Stimulated activated CD4-positive, alpha-beta T cell treated with anti-CD3 and anti-CD28 coated beads, Interleukin-1b, Interleukin-23, amount 100 ng/mL, for 4 hours (primary cell): ENCODE data around the gene FMNL2.
"Not testable (repeated sequence)": the region's sequence is repeated elsewhere in the genome, so short reads cannot be mapped to it uniquely, and the experiment has no call there.

ENCODE experiments used
- DNase-seq, 2 donors: peaks; one replicate each; pipeline ENCODE4 v3.0.0-alpha.2; 2020; ENCODE audit warnings: low read depth in 2 of 2

FMNL2 gene

GRCh38 chr2:152470861-152471854, 136.2 kb downstream of the FMNL2 start:
- no peak for DNase-seq

DNA sequence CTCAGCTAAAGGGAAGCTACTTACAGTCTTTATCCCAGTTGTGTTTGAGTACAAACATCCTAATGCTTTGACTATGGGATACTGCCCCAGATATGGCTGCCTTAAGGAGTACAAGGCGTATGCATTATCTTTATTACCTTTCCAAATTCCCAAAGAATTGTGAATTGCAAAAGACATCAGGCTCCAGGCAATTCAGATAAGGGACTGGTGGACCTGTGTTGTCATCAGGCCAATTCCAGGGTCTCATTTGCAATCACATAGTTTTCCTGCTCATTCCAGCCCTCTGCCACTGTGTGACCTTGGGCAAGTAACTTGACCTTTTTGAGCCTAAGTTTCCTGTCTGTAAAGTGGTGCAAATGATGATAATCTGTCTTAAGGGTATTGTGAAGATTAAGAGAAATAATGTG, 137.5 kb downstream of the FMNL2 start:
- no peak for DNase-seq

DNA sequence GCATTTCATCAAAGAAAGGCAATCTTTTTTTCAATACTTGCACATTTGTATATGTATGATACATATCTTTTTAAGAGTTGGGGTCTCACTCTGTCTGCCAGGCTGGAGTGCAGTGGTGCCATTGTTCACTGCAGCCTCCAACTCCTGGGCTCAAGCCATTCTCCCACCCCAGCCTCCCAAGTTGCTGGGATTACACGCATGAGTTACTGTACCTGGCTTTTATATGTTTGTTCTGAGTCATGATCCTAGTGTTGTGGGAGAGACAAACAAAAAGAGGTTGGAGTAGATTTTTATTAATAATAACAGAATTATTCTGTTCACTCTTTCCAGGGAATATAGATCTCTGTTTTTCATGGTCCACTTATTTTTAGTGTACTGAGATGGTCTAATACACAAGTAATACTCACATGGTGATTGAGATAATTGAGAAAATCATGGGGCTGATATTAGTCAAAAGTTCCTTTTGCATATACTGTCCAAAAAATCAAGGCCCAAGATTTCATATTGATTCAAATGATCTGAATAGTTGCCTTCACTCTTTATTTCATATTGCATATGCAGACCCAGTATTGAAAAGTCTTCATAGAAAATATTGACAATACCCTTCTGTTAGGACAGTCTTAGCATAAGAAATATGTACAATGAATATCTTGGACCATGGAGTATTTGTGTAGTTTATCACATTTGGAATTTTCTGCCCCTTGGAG, 138.3 kb downstream of the FMNL2 start:
- DNase-seq = no peak

DNA sequence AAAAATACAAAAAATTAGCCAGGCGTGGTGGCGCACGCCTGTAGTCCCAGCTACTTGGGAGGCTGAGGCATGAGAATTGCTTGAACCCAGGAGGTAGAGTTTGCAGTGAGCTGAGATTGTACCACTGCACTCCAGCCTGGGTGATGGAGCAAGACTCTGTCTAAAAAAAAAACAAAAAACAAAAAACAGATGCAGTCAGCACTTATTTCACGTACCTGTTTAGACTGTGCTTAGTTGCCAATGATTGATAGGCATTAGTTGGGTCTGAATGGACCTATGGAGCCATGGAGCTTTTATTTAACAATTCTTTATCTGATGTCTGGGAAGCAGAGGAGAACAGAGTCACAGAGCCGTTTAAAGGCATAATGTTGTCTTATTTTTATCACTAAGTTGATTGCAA, 139.5 kb downstream of the FMNL2 start:
- DNase-seq = not testable (repeated sequence)

DNA sequence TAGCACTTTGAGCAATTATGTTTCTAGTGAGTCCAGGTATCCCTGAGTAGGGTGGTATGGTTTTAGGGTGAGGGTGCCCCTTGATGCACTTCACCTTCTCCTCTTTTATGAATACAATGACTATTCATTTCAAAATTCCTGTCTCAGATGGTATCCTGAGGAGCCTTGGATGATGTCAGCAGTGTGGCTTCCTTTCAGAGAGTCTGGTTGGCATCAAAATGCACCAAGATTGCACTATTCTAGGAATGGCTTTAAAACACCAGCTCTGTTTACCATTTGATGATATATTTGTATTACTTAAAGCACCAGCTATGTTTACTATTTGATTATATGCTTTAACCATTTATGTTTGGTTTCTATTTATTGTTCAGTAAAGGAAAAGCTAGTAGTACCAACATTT, 141.0 kb downstream of the FMNL2 start:
- DNase-seq = no peak

- no peak for DNase-seq
Measured at GRCh38 chr2:152477347-152478092, 142.5 kb downstream of the FMNL2 start.

DNA sequence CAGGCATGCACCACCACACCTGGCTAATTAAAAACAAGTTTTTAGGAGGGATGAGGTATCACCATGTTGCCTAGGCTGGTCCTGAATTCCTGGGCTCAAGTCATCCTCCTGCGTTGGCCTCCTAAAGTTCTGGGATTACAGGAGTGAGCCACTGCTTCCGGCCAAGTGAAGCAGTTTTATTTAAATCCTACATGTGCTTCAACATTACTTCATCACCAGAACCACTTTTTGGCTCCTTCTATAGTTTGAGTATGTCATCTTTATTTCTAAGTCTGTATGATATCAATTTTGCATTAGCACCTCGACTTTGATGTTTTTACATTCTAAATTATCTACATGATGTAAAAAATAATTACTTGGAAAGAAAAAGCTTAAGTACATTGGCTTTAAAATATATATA, 144.3 kb downstream of the FMNL2 start:
- no peak for DNase-seq

DNA sequence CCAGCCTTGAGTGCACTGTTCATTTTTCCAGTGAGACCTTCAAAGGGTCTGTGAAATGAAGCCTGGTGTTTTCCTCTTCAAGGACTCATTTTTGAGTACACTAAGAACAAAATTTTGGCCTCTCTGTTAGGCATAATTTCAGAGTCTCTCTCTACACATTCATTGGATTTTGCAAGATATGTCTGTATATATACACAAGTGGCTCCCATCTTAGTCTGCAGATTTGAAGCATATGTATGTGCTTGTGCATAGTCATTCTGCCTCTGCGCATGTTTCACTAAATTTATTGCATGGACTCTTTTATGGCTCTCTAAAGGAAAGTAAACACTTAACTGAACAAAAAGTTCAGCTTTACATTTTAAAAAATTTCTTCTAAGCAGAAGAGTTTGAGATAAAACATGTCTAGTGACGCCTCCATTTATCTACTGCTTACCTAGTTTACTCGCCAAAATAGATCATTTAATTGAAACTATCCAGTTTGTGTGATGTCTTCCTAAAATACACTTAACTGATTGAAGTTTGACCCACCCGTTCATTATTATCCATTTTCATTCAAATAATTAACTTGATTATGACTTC, 145.9 kb downstream of the FMNL2 start:
- DNase-seq = no peak

GRCh38 chr2:152481881-152482583, 147.1 kb downstream of the FMNL2 start:
- DNase-seq = no peak

DNA sequence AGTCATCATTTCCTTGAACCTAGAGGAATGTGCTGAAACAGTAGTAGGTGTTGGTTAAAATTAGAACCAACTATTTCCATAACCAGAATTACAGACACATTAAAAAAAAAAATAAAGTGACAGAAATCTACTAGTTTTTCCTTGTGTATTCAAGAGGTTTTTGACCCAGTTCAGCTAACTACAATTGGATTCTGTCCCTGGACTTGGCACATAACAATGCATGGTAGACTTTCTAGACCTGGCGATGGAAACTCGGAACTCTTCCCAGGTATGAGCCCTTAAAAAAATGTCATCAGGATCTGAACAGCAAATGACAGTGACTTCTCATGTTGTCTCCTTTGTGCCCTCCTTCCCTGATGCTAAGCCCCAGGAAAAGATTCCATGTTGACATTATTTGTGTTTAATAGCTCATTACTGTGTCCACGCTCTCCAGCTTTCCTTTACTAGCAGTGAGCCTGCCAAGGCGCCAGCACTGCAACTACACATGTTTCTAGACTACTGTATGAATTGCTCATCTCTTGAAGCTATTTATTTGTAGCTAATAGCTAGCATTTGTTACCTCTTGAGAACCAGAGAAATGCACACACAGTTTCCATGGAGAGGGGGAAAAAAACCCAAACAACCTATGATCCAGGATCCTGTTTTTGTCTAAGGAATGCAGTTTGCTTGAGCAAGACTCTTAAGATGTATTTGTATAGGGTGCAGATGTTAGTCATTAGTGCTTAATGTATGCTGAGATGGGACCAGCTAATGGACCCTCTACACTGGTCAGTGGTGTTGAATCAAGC, 148.5 kb downstream of the FMNL2 start:
- no peak for DNase-seq

- no peak for DNase-seq
Measured at GRCh38 chr2:152485954-152486736, 151.2 kb downstream of the FMNL2 start.

DNA sequence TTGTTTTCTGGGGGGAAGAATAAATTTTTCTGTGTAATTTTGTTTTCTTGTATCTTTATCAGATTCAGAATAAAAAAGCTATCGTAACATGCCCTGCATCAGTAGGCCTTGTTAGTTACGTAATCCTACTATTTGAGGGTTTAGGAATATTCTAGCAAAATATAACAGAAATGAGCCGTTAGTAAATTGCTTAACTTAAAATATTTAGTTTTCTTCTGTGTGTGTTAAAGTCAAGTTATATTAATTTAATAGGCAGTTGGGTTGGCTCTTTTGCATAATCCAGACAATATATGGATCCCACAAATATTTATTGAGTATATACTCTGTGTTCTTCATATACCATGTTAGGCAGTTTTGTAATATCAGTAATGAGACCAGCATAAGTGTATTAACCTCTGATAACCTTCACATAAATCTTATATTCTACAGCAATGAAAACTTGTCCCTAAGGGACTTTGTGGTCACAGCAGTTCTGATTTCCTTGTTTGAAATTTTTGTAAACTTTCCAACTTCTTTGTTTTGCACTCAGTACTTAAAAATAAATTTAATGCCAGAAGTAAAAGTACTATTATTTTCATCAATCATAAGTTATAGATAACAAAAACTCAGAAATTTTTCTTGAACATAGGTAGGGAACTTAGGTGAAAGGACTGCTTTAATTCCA, 151.9 kb downstream of the FMNL2 start:
- DNase-seq = no peak

- DNase-seq = no peak
Measured at GRCh38 chr2:152488075-152488474, 153.1 kb downstream of the FMNL2 start.

DNA sequence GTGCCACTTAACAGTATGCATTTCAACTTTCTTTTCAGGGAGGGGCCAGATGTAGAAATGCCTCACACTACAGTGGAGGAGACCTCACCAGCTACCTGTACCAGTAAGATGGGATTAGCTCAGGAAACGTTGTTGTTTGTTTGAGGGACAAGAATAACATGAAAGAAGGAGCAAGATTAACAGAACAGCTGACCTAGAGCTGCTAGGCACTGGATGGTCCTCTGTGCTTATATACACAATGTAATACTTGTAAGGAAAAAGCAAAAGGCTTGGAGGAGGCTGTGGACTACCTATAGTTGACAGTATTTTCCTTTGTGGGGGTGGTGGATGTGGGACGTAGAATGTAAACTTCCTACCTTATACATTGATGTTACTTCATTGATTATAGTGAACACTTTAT, 154.4 kb downstream of the FMNL2 start:
- no peak for DNase-seq

DNA sequence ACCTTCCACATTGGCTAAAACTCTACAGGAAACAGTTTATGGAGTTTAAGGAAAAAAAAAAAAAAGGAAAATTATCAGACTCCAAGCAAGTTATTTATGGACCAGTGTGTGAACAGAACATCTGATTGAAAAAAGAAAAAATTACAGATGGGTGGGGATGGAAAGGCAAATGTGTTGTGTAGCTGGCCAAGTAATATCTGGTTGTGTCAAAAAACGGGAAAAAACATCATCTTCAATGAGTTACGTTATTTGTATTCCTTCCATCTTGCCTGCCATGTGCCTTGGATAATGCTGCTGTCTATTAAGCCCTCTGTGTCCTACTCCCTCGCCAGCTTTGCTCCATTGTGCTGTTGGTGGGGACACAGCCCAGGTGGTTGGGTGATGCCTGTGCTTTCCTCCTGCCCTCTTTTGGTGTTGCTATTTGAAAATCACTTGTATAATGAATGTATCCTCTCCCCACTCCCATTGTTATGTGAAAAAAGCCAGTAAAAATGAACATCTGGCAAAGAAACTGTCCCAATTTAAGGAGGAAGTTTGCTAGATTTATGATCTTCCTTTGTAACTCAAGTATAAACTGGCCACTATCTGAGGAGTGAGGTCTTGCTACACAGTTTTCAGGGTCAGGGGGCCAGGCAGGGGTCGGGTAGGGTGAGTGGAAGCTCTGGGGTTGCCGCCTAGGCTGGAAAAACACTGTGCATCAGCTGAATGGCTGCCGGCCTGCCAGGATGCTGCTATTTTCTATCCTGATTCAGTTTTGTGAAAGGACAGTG, 155.9 kb downstream of the FMNL2 start:
- DNase-seq = no peak

GRCh38 chr2:152492131-152492530, 157.2 kb downstream of the FMNL2 start:
- DNase-seq = no peak

- no peak for DNase-seq
Measured at GRCh38 chr2:152492911-152493310, 157.9 kb downstream of the FMNL2 start.

DNA sequence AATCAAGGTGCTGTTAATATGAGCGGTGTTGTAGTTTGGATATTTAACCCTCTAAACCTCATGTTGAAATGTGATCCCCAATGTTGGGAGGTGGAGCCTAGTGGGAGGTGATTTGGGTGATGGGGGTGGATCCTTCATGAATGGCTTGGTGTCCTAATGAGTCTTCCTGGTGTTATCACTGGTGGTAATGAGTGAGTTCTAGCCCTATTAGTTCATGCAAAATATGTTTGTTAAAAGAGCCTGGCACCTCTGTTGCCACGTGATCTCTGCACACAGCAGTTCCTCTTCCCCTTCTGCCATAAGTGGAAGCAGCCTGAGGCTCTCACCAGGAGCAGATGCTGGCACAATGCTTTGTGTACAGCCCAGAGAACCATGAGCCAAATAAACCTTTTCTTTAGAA, 158.4 kb downstream of the FMNL2 start:
- no peak for DNase-seq
